GM20000 (cell line): ENCODE measurements around the gene GMPPA.

Experiments
- DNase-seq: peaks from one replicate; pipeline ENCODE4 v3.0.0; 2012; ENCODE audit warnings: low spot score
- CTCF ChIP-seq: IDR thresholded peaks from 2 replicates; pipeline ENCODE4 v1.5.1; 2012; ENCODE audit warnings: mild to moderate bottlenecking, control low read depth; ENCODE audit errors: extremely low read depth, missing control alignments

GMPPA gene

GRCh38 chr2:219533930-219534661 lies 35.4 kb downstream of the GMPPA start:
- no peak for DNase-seq
- TF ChIP-seq CTCF = no peak

GRCh38 chr2:219536425-219536824 lies 37.7 kb downstream of the GMPPA start:
- no peak for DNase-seq
- TF ChIP-seq CTCF = no peak

- DNase-seq = no peak
- TF ChIP-seq CTCF = no peak
These were observed 38.3 kb downstream of the GMPPA start for GRCh38 chr2:219536967-219537366.

- no peak for DNase-seq
- no peak for TF ChIP-seq CTCF
These were observed 39.2 kb downstream of the GMPPA start for GRCh38 chr2:219537657-219538488.

- TF ChIP-seq CTCF = no peak
- no peak for DNase-seq
These were observed 39.8 kb downstream of the GMPPA start for GRCh38 chr2:219538504-219538951.

- DNase-seq = no peak
- no peak for TF ChIP-seq CTCF
These were observed 40.5 kb downstream of the GMPPA start for GRCh38 chr2:219538956-219539788.
